WTC11 (cell line): Measurements from ENCODE around the gene CREG2. TPM values are rescaled to one million over a fixed set of nuclear protein-coding genes. Genes with fewer than 3 reads are reported as not detected.

Experiments
- ATAC-seq: fragments of 200-7000 bp; cut with Tn5 transposase; 2 replicates; pipeline ENCODE4 v1.10.0; 2021; ENCODE audit warnings: mild to moderate bottlenecking, moderate library complexity
- CTCF ChIA-PET: fragments of 300-600 bp; sonication (Branson Sonifier 250); formaldehyde crosslinking; loops from one replicate; lab custom pipeline; 2021; ENCODE audit warnings: antibody characterized with exemption; lab: Charles Lee
- POLR2A ChIA-PET: fragments of 350-600 bp; sonication (Branson Sonifier 250); formaldehyde crosslinking; loops from one replicate; lab custom pipeline; 2021; ENCODE audit warnings: antibody characterized with exemption; lab: Charles Lee
- DNase-seq: peaks from one replicate; pipeline ENCODE4 v3.0.0; 2021; ENCODE audit warnings: low spot score
- H3K27ac Mint-ChIP-seq: 2 replicates; pipeline ENCODE4 v1.8.0; 2021; ENCODE audit warnings: mixed read lengths
- H3K27me3 Mint-ChIP-seq: 2 replicates; pipeline ENCODE4 v1.8.0; 2021; ENCODE audit warnings: low read depth, mild to moderate bottlenecking, moderate library complexity, mixed read lengths
- H3K36me3 Mint-ChIP-seq: 2 replicates; pipeline ENCODE4 v1.8.0; 2021; ENCODE audit warnings: mixed read lengths
- H3K4me1 Mint-ChIP-seq: 2 replicates; pipeline ENCODE4 v1.8.0; 2022; ENCODE audit warnings: mixed read lengths
- H3K4me3 Mint-ChIP-seq: 2 replicates; pipeline ENCODE4 v1.8.0; 2021; ENCODE audit warnings: mild to moderate bottlenecking, moderate library complexity, mixed read lengths
- H3K9me3 Mint-ChIP-seq: 2 replicates; pipeline ENCODE4 v1.8.0; 2021; ENCODE audit warnings: mixed read lengths
- ATF1 ChIP-seq: sonication (generic); formaldehyde crosslinking; IDR thresholded peaks from 2 replicates; pipeline ENCODE4 v1.8.1; 2023; ENCODE audit warnings: mild to moderate bottlenecking, moderate library complexity, missing genetic modification reagents
- CBFB ChIP-seq: sonication (generic); formaldehyde crosslinking; IDR thresholded peaks from 2 replicates; pipeline ENCODE4 v1.8.1; 2022; ENCODE audit warnings: mild to moderate bottlenecking, low read depth, missing genetic modification reagents
- CDX4 ChIP-seq: fragments of 250-450 bp; sonication (Bioruptor Pico); IDR thresholded peaks from 2 replicates; pipeline ENCODE4 v1.9.0; 2021; ENCODE audit warnings: moderate library complexity, mild to moderate bottlenecking, inconsistent platforms, borderline replicate concordance
- ELF4 ChIP-seq: sonication (generic); formaldehyde crosslinking; IDR thresholded peaks from 2 replicates; pipeline ENCODE4 v1.8.1; 2022; ENCODE audit warnings: low read depth, mild to moderate bottlenecking, moderate library complexity, missing genetic modification reagents
- FOXK1 ChIP-seq: sonication (generic); formaldehyde crosslinking; IDR thresholded peaks from 2 replicates; pipeline ENCODE4 v1.8.0; 2022; ENCODE audit warnings: mild to moderate bottlenecking, moderate library complexity, missing genetic modification reagents
- FOXP1 ChIP-seq: sonication (generic); formaldehyde crosslinking; IDR thresholded peaks from 2 replicates; pipeline ENCODE4 v1.8.0; 2022; ENCODE audit warnings: missing genetic modification reagents, mild to moderate bottlenecking, moderate library complexity, borderline replicate concordance
- GRHL2 ChIP-seq: fragments of 250-450 bp; sonication (Bioruptor Pico); IDR thresholded peaks from 2 replicates; pipeline ENCODE4 v1.8.0; 2022; ENCODE audit warnings: mild to moderate bottlenecking, moderate library complexity; ENCODE audit not compliant: insufficient replicate concordance, severe bottlenecking
- HMGA2 ChIP-seq: fragments of 250-450 bp; sonication (Bioruptor Pico); IDR thresholded peaks from 2 replicates; pipeline ENCODE4 v1.4.0; 2021; ENCODE audit warnings: mild to moderate bottlenecking, moderate library complexity
- JAZF1 ChIP-seq: fragments of 250-450 bp; sonication (Bioruptor Pico); IDR thresholded peaks from 2 replicates; pipeline ENCODE4 v1.9.0; 2021; ENCODE audit warnings: moderate library complexity, mild to moderate bottlenecking, inconsistent platforms
- SMAD3 ChIP-seq: sonication (generic); formaldehyde crosslinking; IDR thresholded peaks from 2 replicates; pipeline ENCODE4 v1.8.0; 2022; ENCODE audit warnings: missing genetic modification reagents, mild to moderate bottlenecking, borderline replicate concordance
- STAT6 ChIP-seq: sonication (generic); formaldehyde crosslinking; conservative IDR thresholded peaks from 2 replicates; pipeline ENCODE4 v1.8.1; 2023; ENCODE audit warnings: mild to moderate bottlenecking, low read depth, missing genetic modification reagents, moderate library complexity
- ZNF121 ChIP-seq: sonication (generic); formaldehyde crosslinking; IDR thresholded peaks from 2 replicates; pipeline ENCODE4 v1.8.0; 2023; ENCODE audit warnings: missing genetic modification reagents
- ZNF219 ChIP-seq: sonication (generic); formaldehyde crosslinking; IDR thresholded peaks from 2 replicates; pipeline ENCODE4 v1.8.0; 2023; ENCODE audit warnings: missing genetic modification reagents, mild to moderate bottlenecking, borderline replicate concordance
- ZNF317 ChIP-seq: sonication (generic); formaldehyde crosslinking; IDR thresholded peaks from 2 replicates; pipeline ENCODE4 v1.8.1; 2023; ENCODE audit warnings: low read depth, mild to moderate bottlenecking, moderate library complexity, missing genetic modification reagents, borderline replicate concordance
- ZNF423 ChIP-seq: fragments of 250-450 bp; sonication (Bioruptor Pico); IDR thresholded peaks from 2 replicates; pipeline ENCODE4 v2.1.2; 2022; ENCODE audit warnings: mild to moderate bottlenecking, moderate library complexity
- ZNF532 ChIP-seq: fragments of 250-450 bp; sonication (Bioruptor Pico); IDR thresholded peaks from 2 replicates; pipeline ENCODE4 v1.9.0; 2021; ENCODE audit warnings: mild to moderate bottlenecking, borderline replicate concordance
- ZSCAN18 ChIP-seq: fragments of 250-450 bp; sonication (Bioruptor Pico); IDR thresholded peaks from 2 replicates; pipeline ENCODE4 v2.1.2; 2022; ENCODE audit warnings: mild to moderate bottlenecking, moderate library complexity
- total RNA-seq: library from RNA; stranded (reverse); gene quantifications from 3 replicates; pipeline ENCODE4 v1.2.3, GENCODE V29; 2021
- TF ChIP-seq, protein P1 (sequence below): sonication (generic); formaldehyde crosslinking; IDR thresholded peaks from 2 replicates; pipeline ENCODE4 v1.8.1; 2022; ENCODE audit warnings: missing genetic modification reagents, borderline replicate concordance
- TF ChIP-seq, protein P2 (sequence below): fragments of 250-450 bp; sonication (Bioruptor Pico); IDR thresholded peaks from 2 replicates; pipeline ENCODE4 v1.9.0; 2021; ENCODE audit warnings: mild to moderate bottlenecking

CREG2 gene
- total RNA-seq, 1 experiment from 2014 or later: 1.6 TPM

GRCh38 chr2:101337877-101338276 lies 49.4 kb downstream of the CREG2 start:
- H3K9me3 Mint-ChIP-seq: peaks cover 9% of the 10 kb centered on the region
- no peak for TF ChIP-seq ZNF121 (CRISPR knock-in tag)
- TF ChIP-seq ZNF219: no peak
- no peak for TF ChIP-seq GRHL2
- TF ChIP-seq ZNF423 (CRISPR knock-in tag): no peak
- TF ChIP-seq CBFB (CRISPR knock-in tag): no peak
- no peak for TF ChIP-seq ZSCAN18 (CRISPR knock-in tag)
- TF ChIP-seq SMAD3: no peak
- TF ChIP-seq STAT6 (CRISPR knock-in tag): no peak
- TF ChIP-seq, protein P1, sequence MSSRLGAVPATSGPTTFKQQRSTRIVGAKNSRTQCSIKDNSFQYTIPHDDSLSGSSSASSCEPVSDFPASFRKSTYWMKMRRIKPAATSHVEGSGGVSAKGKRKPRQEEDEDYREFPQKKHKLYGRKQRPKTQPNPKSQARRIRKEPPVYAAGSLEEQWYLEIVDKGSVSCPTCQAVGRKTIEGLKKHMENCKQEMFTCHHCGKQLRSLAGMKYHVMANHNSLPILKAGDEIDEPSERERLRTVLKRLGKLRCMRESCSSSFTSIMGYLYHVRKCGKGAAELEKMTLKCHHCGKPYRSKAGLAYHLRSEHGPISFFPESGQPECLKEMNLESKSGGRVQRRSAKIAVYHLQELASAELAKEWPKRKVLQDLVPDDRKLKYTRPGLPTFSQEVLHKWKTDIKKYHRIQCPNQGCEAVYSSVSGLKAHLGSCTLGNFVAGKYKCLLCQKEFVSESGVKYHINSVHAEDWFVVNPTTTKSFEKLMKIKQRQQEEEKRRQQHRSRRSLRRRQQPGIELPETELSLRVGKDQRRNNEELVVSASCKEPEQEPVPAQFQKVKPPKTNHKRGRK (CRISPR knock-in tag): no peak
- no peak for TF ChIP-seq ATF1 (CRISPR knock-in tag)
- TF ChIP-seq HMGA2 (CRISPR knock-in tag): no peak
- TF ChIP-seq ZNF532: no peak
- no peak for TF ChIP-seq FOXP1 (CRISPR knock-in tag)
- TF ChIP-seq ELF4: no peak
- no peak for TF ChIP-seq JAZF1
- no peak for TF ChIP-seq FOXK1
- no peak for TF ChIP-seq ZNF317 (CRISPR knock-in tag)
- TF ChIP-seq CDX4: no peak
- TF ChIP-seq, protein P2, sequence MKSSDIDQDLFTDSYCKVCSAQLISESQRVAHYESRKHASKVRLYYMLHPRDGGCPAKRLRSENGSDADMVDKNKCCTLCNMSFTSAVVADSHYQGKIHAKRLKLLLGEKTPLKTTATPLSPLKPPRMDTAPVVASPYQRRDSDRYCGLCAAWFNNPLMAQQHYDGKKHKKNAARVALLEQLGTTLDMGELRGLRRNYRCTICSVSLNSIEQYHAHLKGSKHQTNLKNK: no peak
- ChIA-PET CTCF (interaction anchor here (0.8 to 1.4 kb wide), 2 partner anchors 13 to 63 kb away, joined by 3 to 4 read pairs; no protein-coding TSS in a partner anchor), POLR2A (no interaction called here)
- H3K4me1 Mint-ChIP-seq: peaks cover 50% of the 10 kb centered on the region
- H3K27ac Mint-ChIP-seq: no peak overlapping the region
- ATAC-seq (no peak), DNase-seq (no peak)
- peaks cover 7% of the 10 kb centered on the region for H3K36me3 Mint-ChIP-seq
- peaks cover 18% of the 10 kb centered on the region for H3K27me3 Mint-ChIP-seq
- no peak overlapping the region for H3K4me3 Mint-ChIP-seq
